HepG2 (cell line): Measurements from ENCODE around the gene PAN2.

ENCODE experiments used
- BHLHE40 ChIP-seq: IDR thresholded peaks from 2 replicates; pipeline ENCODE4 v1.6.1; 2011; ENCODE audit warnings: low read length, improper control_type of control experiment
- CHD2 ChIP-seq: IDR thresholded peaks from 2 replicates; pipeline ENCODE4 v1.6.1; 2011; ENCODE audit warnings: low read depth, low read length, improper control_type of control experiment
- EP300 ChIP-seq, 3 experiments: sonication (generic) in 1 of 3; formaldehyde crosslinking in 1 of 3; IDR thresholded peaks; 2 replicates each; pipeline versions ENCODE4 v1.5.1 to v1.6.1; 2011 to 2020; ENCODE audit warnings: low read depth in 2 of 3, low read length in 2 of 3, borderline replicate concordance in 1 of 3, improper control_type of control experiment in 1 of 3, mild to moderate bottlenecking in 1 of 3, missing genetic modification reagents in 1 of 3, moderate library complexity in 1 of 3
- SMC3 ChIP-seq: IDR thresholded peaks from 2 replicates; pipeline ENCODE4 v1.6.1; 2011; ENCODE audit warnings: low read length, improper control_type of control experiment
- TCF7L2 ChIP-seq: IDR thresholded peaks from 2 replicates; pipeline ENCODE4 v1.6.1; 2011; ENCODE audit warnings: mild to moderate bottlenecking, low read depth, low read length, moderate library complexity
- ZBTB8A ChIP-seq: sonication (generic); formaldehyde crosslinking; IDR thresholded peaks from 2 replicates; pipeline ENCODE4 v1.4.0; 2020; ENCODE audit warnings: mild to moderate bottlenecking, low read depth, missing genetic modification reagents, borderline replicate concordance
- ZFYVE20 ChIP-seq: sonication (generic); formaldehyde crosslinking; IDR thresholded peaks from 2 replicates; pipeline ENCODE4 v1.8.0; 2023; ENCODE audit warnings: low read depth, mild to moderate bottlenecking, moderate library complexity, missing genetic modification reagents, borderline replicate concordance
- ZNF205 ChIP-seq: IDR thresholded peaks from 2 replicates; pipeline ENCODE4 v1.6.1; 2018; ENCODE audit warnings: missing biosample characterization, missing genetic modification reagents
- TF ChIP-seq, protein P1 (sequence below): sonication (generic); formaldehyde crosslinking; IDR thresholded peaks from 2 replicates; pipeline ENCODE4 v1.4.0; 2020; ENCODE audit warnings: missing genetic modification reagents

DNA sequence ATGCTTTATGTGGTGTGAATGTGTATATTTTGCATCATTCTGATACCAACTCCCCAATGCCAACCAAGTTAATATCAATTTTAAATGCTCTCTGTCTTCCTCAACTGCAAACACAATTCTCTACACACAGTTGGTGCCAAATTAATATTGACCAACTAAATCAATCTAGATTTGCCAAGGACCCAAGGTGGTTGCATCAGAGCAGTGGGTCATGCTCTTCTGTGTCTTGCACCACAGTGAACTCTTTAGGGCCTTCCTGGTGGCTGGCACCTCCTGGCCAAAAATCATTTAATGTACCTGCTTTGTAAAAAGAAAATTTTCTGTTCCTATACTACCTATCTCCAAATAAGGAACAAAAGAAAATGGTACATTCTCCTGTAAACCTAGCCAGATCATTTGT is 53.0 kb downstream of the PAN2 start:
- no peak for TF ChIP-seq ZBTB8A (CRISPR knock-in tag)
- TF ChIP-seq EP300 (IDR thresholded peaks at IDR 0.05; ENCODE audit: low read depth in 2 of 2, low read length in 2 of 2) = no peak
- no peak for TF ChIP-seq EP300 (CRISPR knock-in tag; IDR thresholded peaks at IDR 0.05; ENCODE audit: borderline replicate concordance)
- TF ChIP-seq BHLHE40 = no peak
- TF ChIP-seq ZNF205 = no peak
- no peak for TF ChIP-seq TCF7L2
- no peak for TF ChIP-seq ZFYVE20 (CRISPR knock-in tag)
- no peak for TF ChIP-seq CHD2
- TF ChIP-seq, protein P1, sequence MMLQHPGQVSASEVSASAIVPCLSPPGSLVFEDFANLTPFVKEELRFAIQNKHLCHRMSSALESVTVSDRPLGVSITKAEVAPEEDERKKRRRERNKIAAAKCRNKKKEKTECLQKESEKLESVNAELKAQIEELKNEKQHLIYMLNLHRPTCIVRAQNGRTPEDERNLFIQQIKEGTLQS (CRISPR knock-in tag) = no peak
- TF ChIP-seq SMC3 = no peak
